K562 (cell line): ENCODE data around the gene ITPKB. TPM values are rescaled to one million over a fixed set of nuclear protein-coding genes. Genes with fewer than 3 reads are reported as not detected.

Experiments
- ATAC-seq: fragments of 200-7000 bp; cut with Tn5 transposase; 3 replicates; pipeline ENCODE4 v1.9.1; 2020; ENCODE audit warnings: moderate library complexity
- BruUV-seq: library from RNA; stranded (reverse); fragments of 400-500 nt; replicated peaks from 2 replicates; lab custom pipeline; 2021; lab: Mats Ljungman, UMichigan
- CTCF ChIA-PET: fragments of 300-600 bp; formaldehyde crosslinking; extraction: SDS; loops from one replicate; lab custom pipeline; 2021; ENCODE audit warnings: low intra/inter-chr PET ratio; lab: Yijun Ruan, JAX
- POLR2A ChIA-PET: fragments of 300-600, 350-650 bp; sonication (Branson Sonifier 250); formaldehyde crosslinking; extraction: SDS; loops from one replicate; lab custom pipeline; 2021; ENCODE audit warnings: antibody characterized with exemption, inconsistent platforms; lab: Yijun Ruan, JAX
- DNase-seq, 4 experiments: peaks; one replicate each; pipeline versions ENCODE4 v3.0.0 to v3.0.0-alpha.2; 2011 to 2018; ENCODE audit warnings: low spot score in 3 of 4, mixed read lengths in 3 of 4; ENCODE audit errors: extremely low read depth in 1 of 4
- FAIRE-seq: peaks from 2 replicates; lab custom pipeline; 2011; peaks lifted over from hg19 to GRCh38; lab: Jason Lieb, UNC
- H2AFZ ChIP-seq: 2 replicates; pipeline ENCODE4 v1.6.0; 2011; ENCODE audit warnings: low read depth, low read length, control low read depth, inconsistent platforms
- H3K27ac ChIP-seq: fragments of 200-600 bp; 3 replicates; pipeline ENCODE4 v1.8.0; 2011; ENCODE audit warnings: low read depth, mild to moderate bottlenecking, control low read depth, inconsistent platforms, low read length, moderate library complexity, mixed read lengths; ENCODE audit errors: extremely low read depth
- H3K27me3 ChIP-seq, 2 experiments: fragments of 300-600 bp in 1 of 2; 2 replicates in 1 of 2; 3 replicates in 1 of 2; pipeline versions ENCODE4 v1.6.0 to v1.8.0; 2011; ENCODE audit warnings: inconsistent platforms in 2 of 2, low read length in 2 of 2, mild to moderate bottlenecking in 1 of 2, mixed read lengths in 1 of 2, moderate library complexity in 1 of 2; ENCODE audit not compliant: control insufficient read depth in 2 of 2, insufficient read depth in 2 of 2
- H3K36me3 ChIP-seq: fragments of 300-600 bp; 3 replicates; pipeline ENCODE4 v1.8.0; 2011; ENCODE audit warnings: mild to moderate bottlenecking, low read length, inconsistent platforms; ENCODE audit not compliant: control insufficient read depth, insufficient read depth
- H3K4me1 ChIP-seq, 2 experiments: fragments of 200-600 bp in 1 of 2; replicated peaks in 1 of 2; 2 replicates in 1 of 2; 3 replicates in 1 of 2; pipeline versions ENCODE4 v1.5.1 to v1.8.0; 2011; ENCODE audit warnings: inconsistent platforms in 2 of 2, low read length in 2 of 2, mild to moderate bottlenecking in 1 of 2, mixed read lengths in 1 of 2, moderate library complexity in 1 of 2; ENCODE audit not compliant: control insufficient read depth in 2 of 2, insufficient read depth in 2 of 2
- H3K4me2 ChIP-seq: 2 replicates; pipeline ENCODE4 v1.6.1; 2011; ENCODE audit warnings: low read length, control low read depth, inconsistent platforms, mixed read lengths; ENCODE audit not compliant: insufficient read depth
- H3K4me3 ChIP-seq: fragments of 200-600 bp; sonication (generic), shearing (Covaris generic); 2 replicates; pipeline ENCODE4 v1.5.1; 2016; ENCODE audit warnings: control low read depth, inconsistent platforms
- H3K79me2 ChIP-seq: fragments of 200-600 bp; 3 replicates; pipeline ENCODE4 v1.8.0; 2011; ENCODE audit warnings: low read length, inconsistent platforms; ENCODE audit not compliant: control insufficient read depth, insufficient read depth
- H3K9ac ChIP-seq, 2 experiments: 2 replicates each; pipeline versions ENCODE4 v1.6.0 to v1.6.1; 2011; ENCODE audit warnings: low read depth in 2 of 2, low read length in 2 of 2, control low read depth in 1 of 2, inconsistent platforms in 1 of 2, mild to moderate bottlenecking in 1 of 2, mixed read lengths in 1 of 2; ENCODE audit not compliant: insufficient read depth in 1 of 2
- H3K9me1 ChIP-seq: one replicate; pipeline ENCODE4 v1.6.0; 2011; ENCODE audit warnings: inconsistent platforms, mild to moderate bottlenecking, low read length, moderate library complexity; ENCODE audit not compliant: control insufficient read depth, insufficient read depth
- H3K9me3 ChIP-seq: replicated peaks from 2 replicates; pipeline ENCODE4 v1.5.1; 2011; ENCODE audit warnings: low read depth, low read length, inconsistent platforms; ENCODE audit not compliant: control insufficient read depth, insufficient read depth
- H4K20me1 ChIP-seq: replicated peaks from 2 replicates; pipeline ENCODE4 v1.6.1; 2011; ENCODE audit warnings: low read length, inconsistent platforms, mixed read lengths; ENCODE audit not compliant: control insufficient read depth, insufficient read depth
- CHD1 ChIP-seq: fragments of 200-600 bp; sonication (generic); IDR thresholded peaks from one replicate; pipeline ENCODE4 v1.6.1; 2012; ENCODE audit warnings: mild to moderate bottlenecking, moderate library complexity, low read length, inconsistent platforms
- JUNB ChIP-seq: fragments of 450-650 bp; formaldehyde crosslinking; conservative IDR thresholded peaks from 2 replicates; pipeline ENCODE4 v1.4.0; 2020; ENCODE audit warnings: mild to moderate bottlenecking
- MCM7 ChIP-seq, 2 experiments: fragments of 450-650 bp; IDR thresholded peaks; 2 replicates each; pipeline ENCODE4 v1.6.1; 2016 to 2018
- ZNF121 ChIP-seq: sonication (generic); formaldehyde crosslinking; conservative IDR thresholded peaks from 2 replicates; pipeline ENCODE4 v1.8.0; 2022; ENCODE audit warnings: missing genetic modification reagents
- WGBS: fragments of 100-300 bp; shearing (Covaris generic); methylation state at CpG from one replicate; pipeline ENCODE4 v1.1.6; 2016; ENCODE audit warnings: low coverage, mixed read lengths; ENCODE audit not compliant: insufficient coverage; ENCODE audit errors: missing lambda C conversion rate; 5-methylcytosine and 5-hydroxymethylcytosine counted together
- in situ Hi-C: fragments of 300-500 bp; cut with MboI; formaldehyde crosslinking; loops from 4 replicates; pipeline ENCODE4 v1.15.0; 2018; ENCODE audit warnings: inconsistent platforms, mixed read lengths
- intact Hi-C: fragments of 100-400 bp; cut with micrococcal nuclease; formaldehyde crosslinking; loops from 2 replicates; pipeline ENCODE4 v1.14.2; 2022
- polyA plus RNA-seq, 8 experiments: library from polyadenylated mRNA; depleted of rRNA in 4 of 8; stranded (reverse) in 5 of 8; unstranded in 3 of 8; fragments of >200 nt; fragmentation: Nextera tagmentation in 2 of 8; fragmentation: Illumina TruSeq in 1 of 8; extraction: Ambion mirVana in 2 of 8; extraction: Trizol in 1 of 8; gene quantifications; 2 replicates each; pipeline versions ENCODE4 v1.2.1 to v1.2.3, GENCODE V29; 2011 to 2014; ENCODE audit warnings: inconsistent platforms in 1 of 8, missing spikeins in 1 of 8
- total RNA-seq, 7 experiments: library from RNA; depleted of rRNA in 6 of 7; stranded (reverse); fragments of >200 nt in 6 of 7; fragmentation: Illumina TruSeq in 2 of 7; extraction: Trizol in 2 of 7; gene quantifications; 2 replicates each; pipeline versions ENCODE4 v1.2.1 to v1.2.3, GENCODE V29; 2011 to 2021; ENCODE audit warnings: low replicate concordance in 1 of 7
- TF ChIP-seq, protein P1 (sequence below): fragments of 250-450 bp; sonication (Bioruptor Pico); IDR thresholded peaks from 2 replicates; pipeline ENCODE4 v1.4.0; 2020; ENCODE audit warnings: mild to moderate bottlenecking

The ITPKB gene
- total and polyA plus RNA-seq, 9 of the 15 experiments (the other 6 are each of a cell fraction or from before 2014, with no cell fraction given) = 0.01 to 0.22 TPM; not detected in 7

DNA sequence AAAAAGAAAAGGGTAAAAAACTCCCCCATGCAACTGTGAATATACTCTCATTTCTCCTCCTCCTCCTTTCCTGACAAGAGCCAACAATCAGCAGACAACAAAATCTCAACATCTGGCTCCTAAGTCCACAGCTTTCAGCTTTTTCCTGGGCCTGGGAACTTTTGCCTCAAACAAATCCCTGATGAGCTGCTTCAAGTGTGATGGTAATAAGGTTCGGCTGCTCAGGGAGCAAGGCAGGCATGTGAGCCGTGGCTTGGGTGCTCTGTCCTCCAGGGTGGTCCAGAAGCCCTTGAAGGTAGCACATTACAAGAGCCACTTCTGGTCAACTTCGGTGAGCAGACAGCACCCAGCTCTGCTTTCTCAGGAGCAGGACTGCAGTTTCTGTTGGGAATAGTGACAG lies 46.3 kb downstream of the ITPKB start:
- H3K4me3 ChIP-seq = no peak overlapping the region
- ChIA-PET POLR2A (interaction anchor here (0.6 to 1.5 kb wide), 5 partner anchors 11 to 130 kb away, joined by 3 to 5 read pairs (median 4); no protein-coding TSS in a partner anchor), CTCF (no interaction called here)
- DNase-seq (no peak), ATAC-seq (no peak), FAIRE-seq (no peak)
- in situ Hi-C loops = no loop called here
- intact Hi-C loops = no loop called here
- H3K36me3 ChIP-seq = no peaks in the 10 kb centered on the region
- H3K9me1 ChIP-seq = no peaks in the 10 kb centered on the region
- H3K9me3 ChIP-seq = no peaks in the 10 kb centered on the region
- WGBS = 0% methylated on average over 3 of the region's 3 CpGs
- peaks cover 28 to 47% of the 10 kb centered on the region in 2 experiments for H3K27me3 ChIP-seq
- H4K20me1 ChIP-seq = no peaks in the 10 kb centered on the region
- no peaks in the 10 kb centered on the region for H3K79me2 ChIP-seq
- H2AFZ ChIP-seq = no peak overlapping the region
- TF ChIP-seq ZNF121 (CRISPR knock-in tag) = no peak
- no peak for TF ChIP-seq CHD1
- no peak for TF ChIP-seq JUNB
- TF ChIP-seq, protein P1, sequence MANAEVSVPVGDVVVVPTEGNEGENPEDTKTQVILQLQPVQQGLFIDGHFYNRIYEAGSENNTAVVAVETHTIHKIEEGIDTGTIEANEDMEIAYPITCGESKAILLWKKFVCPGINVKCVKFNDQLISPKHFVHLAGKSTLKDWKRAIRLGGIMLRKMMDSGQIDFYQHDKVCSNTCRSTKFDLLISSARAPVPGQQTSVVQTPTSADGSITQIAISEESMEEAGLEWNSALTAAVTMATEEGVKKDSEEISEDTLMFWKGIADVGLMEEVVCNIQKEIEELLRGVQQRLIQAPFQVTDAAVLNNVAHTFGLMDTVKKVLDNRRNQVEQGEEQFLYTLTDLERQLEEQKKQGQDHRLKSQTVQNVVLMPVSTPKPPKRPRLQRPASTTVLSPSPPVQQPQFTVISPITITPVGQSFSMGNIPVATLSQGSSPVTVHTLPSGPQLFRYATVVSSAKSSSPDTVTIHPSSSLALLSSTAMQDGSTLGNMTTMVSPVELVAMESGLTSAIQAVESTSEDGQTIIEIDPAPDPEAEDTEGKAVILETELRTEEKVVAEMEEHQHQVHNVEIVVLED (CRISPR knock-in tag) = no peak
- no peak for TF ChIP-seq MCM7 (IDR thresholded peaks at IDR 0.05)
- H3K4me1 ChIP-seq = no peaks in the 10 kb centered on the region
- no peak overlapping the region for H3K9ac ChIP-seq
- H3K4me2 ChIP-seq = no peak overlapping the region
- H3K27ac ChIP-seq = no peak overlapping the region
- BruUV-seq = no TSS peak
